Peyer's patch (tissue), 4 donors: Measurements from ENCODE around the gene NDUFA13.

Experiments used
- POLR2A ChIP-seq, 2 donors: fragments of 450-650 bp; IDR thresholded peaks; one replicate each; pipeline ENCODE4 v1.5.1; 2017; ENCODE audit warnings: antibody characterized with exemption in 2 of 2, mild to moderate bottlenecking in 2 of 2, moderate library complexity in 2 of 2
- TF ChIP-seq, protein P1 (sequence below), 6 experiments: fragments of 450-650 bp in 4 of 6; fragments of 200-600 bp in 2 of 6; sonication (generic) in 1 of 6; IDR thresholded peaks; one replicate each; pipeline ENCODE4 v1.5.1; 2017 to 2019; ENCODE audit warnings: antibody characterized with exemption in 6 of 6, mild to moderate bottlenecking in 3 of 6, moderate library complexity in 1 of 6

DNA sequence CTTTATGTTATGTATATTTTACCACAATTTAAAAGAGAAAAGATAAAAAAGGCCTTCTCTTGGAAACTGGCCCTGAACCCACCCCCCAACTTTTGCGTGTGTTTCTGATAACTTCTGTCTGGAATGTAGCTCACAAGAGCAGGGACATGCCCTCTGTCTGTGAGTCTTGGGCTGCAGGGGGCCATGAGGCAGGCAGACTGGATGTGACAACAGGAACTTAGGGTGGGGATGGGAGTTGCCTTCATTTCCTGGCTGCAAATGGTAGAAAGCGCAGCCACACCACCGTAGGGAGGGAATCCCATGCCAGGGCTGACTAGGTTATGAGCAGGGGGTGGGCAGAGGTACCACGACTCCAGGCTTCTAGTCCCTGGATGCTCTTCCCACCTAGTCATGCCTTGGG, 43.9 kb downstream of the NDUFA13 start:
- TF ChIP-seq, protein P1, sequence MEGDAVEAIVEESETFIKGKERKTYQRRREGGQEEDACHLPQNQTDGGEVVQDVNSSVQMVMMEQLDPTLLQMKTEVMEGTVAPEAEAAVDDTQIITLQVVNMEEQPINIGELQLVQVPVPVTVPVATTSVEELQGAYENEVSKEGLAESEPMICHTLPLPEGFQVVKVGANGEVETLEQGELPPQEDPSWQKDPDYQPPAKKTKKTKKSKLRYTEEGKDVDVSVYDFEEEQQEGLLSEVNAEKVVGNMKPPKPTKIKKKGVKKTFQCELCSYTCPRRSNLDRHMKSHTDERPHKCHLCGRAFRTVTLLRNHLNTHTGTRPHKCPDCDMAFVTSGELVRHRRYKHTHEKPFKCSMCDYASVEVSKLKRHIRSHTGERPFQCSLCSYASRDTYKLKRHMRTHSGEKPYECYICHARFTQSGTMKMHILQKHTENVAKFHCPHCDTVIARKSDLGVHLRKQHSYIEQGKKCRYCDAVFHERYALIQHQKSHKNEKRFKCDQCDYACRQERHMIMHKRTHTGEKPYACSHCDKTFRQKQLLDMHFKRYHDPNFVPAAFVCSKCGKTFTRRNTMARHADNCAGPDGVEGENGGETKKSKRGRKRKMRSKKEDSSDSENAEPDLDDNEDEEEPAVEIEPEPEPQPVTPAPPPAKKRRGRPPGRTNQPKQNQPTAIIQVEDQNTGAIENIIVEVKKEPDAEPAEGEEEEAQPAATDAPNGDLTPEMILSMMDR (IDR thresholded peaks at IDR 0.05): no peak
- TF ChIP-seq POLR2A (IDR thresholded peaks at IDR 0.05): no peak
